Effector memory CD4-positive, alpha-beta T cell (primary cell): ENCODE data around the gene HMGB2.

Experiments
- DNase-seq, 3 donors: peaks; one replicate each; pipeline ENCODE4 v3.0.0-alpha.2; 2020
- H3K27ac ChIP-seq: 2 replicates; pipeline ENCODE4 v1.7.0; 2013; ENCODE audit warnings: mild to moderate bottlenecking, low read length, moderate library complexity; ENCODE audit not compliant: insufficient read depth, poor library complexity, severe bottlenecking
- H3K27me3 ChIP-seq: replicated peaks from 2 replicates; pipeline ENCODE4 v1.7.0; 2013; ENCODE audit warnings: mild to moderate bottlenecking, low read length; ENCODE audit not compliant: insufficient read depth, control insufficient read depth, poor library complexity, severe bottlenecking
- H3K36me3 ChIP-seq: 2 replicates; pipeline ENCODE4 v1.7.0; 2013; ENCODE audit warnings: mild to moderate bottlenecking, low read length, moderate library complexity; ENCODE audit not compliant: control insufficient read depth, insufficient read depth
- H3K4me1 ChIP-seq: 2 replicates; pipeline ENCODE4 v1.7.0; 2013; ENCODE audit warnings: low read length, mild to moderate bottlenecking; ENCODE audit not compliant: control insufficient read depth, insufficient read depth, poor library complexity, severe bottlenecking
- H3K4me3 ChIP-seq: 2 replicates; pipeline ENCODE4 v1.7.0; 2013; ENCODE audit warnings: low read length, low read depth, mild to moderate bottlenecking; ENCODE audit not compliant: insufficient read depth, poor library complexity, severe bottlenecking
- H3K9me3 ChIP-seq: 2 replicates; pipeline ENCODE4 v1.7.0; 2013; ENCODE audit warnings: mild to moderate bottlenecking, low read length, moderate library complexity; ENCODE audit not compliant: control insufficient read depth

The HMGB2 gene

GRCh38 chr4:173337463-173337862, 3.3 kb upstream of the HMGB2 start:
- H3K36me3 ChIP-seq, result no peaks in the 10 kb centered on the region
- H3K27ac ChIP-seq, result no peak overlapping the region
- no peaks in the 10 kb centered on the region for H3K27me3 ChIP-seq
- no peak overlapping the region for H3K4me3 ChIP-seq
- H3K4me1 ChIP-seq, result no peaks in the 10 kb centered on the region
- no peaks in the 10 kb centered on the region for H3K9me3 ChIP-seq
- DNase-seq, result no peak

GRCh38 chr4:173334891-173335752, 964 bp upstream of the HMGB2 start:
- peak overlapping the region; percentile 98 for H3K4me3 ChIP-seq
- no peaks in the 10 kb centered on the region for H3K27me3 ChIP-seq
- H3K9me3 ChIP-seq, result no peaks in the 10 kb centered on the region
- H3K27ac ChIP-seq, result peak overlapping the region; percentile 55
- DNase-seq, result peak; percentile 8 to 23 (median 15)
- no peaks in the 10 kb centered on the region for H3K36me3 ChIP-seq
- peaks cover 6% of the 10 kb centered on the region for H3K4me1 ChIP-seq

- Histone ChIP-seq H3K4me3 (peak overlapping the region; percentile 98), H3K9me3 (no peaks in the 10 kb centered on the region), H3K27me3 (no peaks in the 10 kb centered on the region), H3K4me1 (peaks cover 6% of the 10 kb centered on the region), H3K27ac (peak overlapping the region; percentile 88), H3K36me3 (no peaks in the 10 kb centered on the region)
- peak; percentile 28 to 36 (median 36) for DNase-seq
Measured at GRCh38 chr4:173333658-173334084, 487 bp downstream of the HMGB2 start.

GRCh38 chr4:173332963-173333657, 1.0 kb downstream of the HMGB2 start:
- Histone ChIP-seq H3K4me1 (peaks cover 6% of the 10 kb centered on the region), H3K27ac (peak overlapping the region; percentile 88), H3K36me3 (no peaks in the 10 kb centered on the region), H3K4me3 (peak overlapping the region; percentile 98), H3K9me3 (no peaks in the 10 kb centered on the region), H3K27me3 (no peaks in the 10 kb centered on the region)
- peak in 2 of 3 donors; percentile 3 to 7 for DNase-seq

- Histone ChIP-seq H3K9me3 (no peaks in the 10 kb centered on the region), H3K36me3 (no peaks in the 10 kb centered on the region), H3K4me1 (peaks cover 6% of the 10 kb centered on the region), H3K27ac (peak overlapping the region; percentile 88), H3K27me3 (no peaks in the 10 kb centered on the region), H3K4me3 (peak overlapping the region; percentile 98)
- no peak for DNase-seq
Measured at GRCh38 chr4:173332021-173332487, 2.1 kb downstream of the HMGB2 start.

GRCh38 chr4:173330590-173330989, 3.6 kb downstream of the HMGB2 start:
- Histone ChIP-seq H3K4me1 (peaks cover 6% of the 10 kb centered on the region), H3K27me3 (no peaks in the 10 kb centered on the region), H3K36me3 (no peaks in the 10 kb centered on the region), H3K4me3 (no peak overlapping the region), H3K9me3 (no peaks in the 10 kb centered on the region), H3K27ac (no peak overlapping the region)
- DNase-seq, result no peak

GRCh38 chr4:173328236-173328901, 5.8 kb downstream of the HMGB2 start:
- Histone ChIP-seq H3K4me1 (peaks cover 6% of the 10 kb centered on the region), H3K9me3 (no peaks in the 10 kb centered on the region), H3K27me3 (no peaks in the 10 kb centered on the region), H3K27ac (no peak overlapping the region), H3K4me3 (no peak overlapping the region), H3K36me3 (no peaks in the 10 kb centered on the region)
- no peak for DNase-seq

GRCh38 chr4:173325007-173325736, 9.0 kb downstream of the HMGB2 start:
- Histone ChIP-seq H3K9me3 (no peaks in the 10 kb centered on the region), H3K4me1 (no peaks in the 10 kb centered on the region), H3K36me3 (no peaks in the 10 kb centered on the region), H3K27ac (no peak overlapping the region), H3K4me3 (no peak overlapping the region), H3K27me3 (no peaks in the 10 kb centered on the region)
- DNase-seq, result no peak

GRCh38 chr4:173319696-173320095, 14.5 kb downstream of the HMGB2 start:
- Histone ChIP-seq H3K4me3 (no peak overlapping the region), H3K36me3 (peaks cover 4% of the 10 kb centered on the region), H3K9me3 (no peaks in the 10 kb centered on the region), H3K27me3 (no peaks in the 10 kb centered on the region), H3K4me1 (no peaks in the 10 kb centered on the region), H3K27ac (no peak overlapping the region)
- DNase-seq, result no peak
